Fibroblast of peridontal ligament (primary cell): ENCODE measurements around the gene PLCXD3.
A peak's percentile ranks its signal among the peaks of the same experiment; 100 is the strongest.
"Not testable (repeated sequence)": the region's sequence is repeated elsewhere in the genome, so short reads cannot be mapped to it uniquely, and the experiment has no call there.

Experiments used
- DNase-seq: peaks from one replicate; pipeline ENCODE4 v3.0.0-alpha.2; 2010; ENCODE audit errors: extremely low read depth

PLCXD3 gene

GRCh38 chr5:41349846-41350245, 160.6 kb downstream of the PLCXD3 start:
- DNase-seq, result no peak

- DNase-seq, result no peak
Observed at GRCh38 chr5:41347569-41347968, 162.8 kb downstream of the PLCXD3 start.

- peak; percentile 56 for DNase-seq
Observed at GRCh38 chr5:41346609-41347008, 163.8 kb downstream of the PLCXD3 start.

GRCh38 chr5:41345295-41345694, 165.1 kb downstream of the PLCXD3 start:
- no peak for DNase-seq

GRCh38 chr5:41339339-41339738, 171.1 kb downstream of the PLCXD3 start:
- DNase-seq, result no peak

GRCh38 chr5:41338136-41338675, 172.2 kb downstream of the PLCXD3 start:
- peak; percentile 34 for DNase-seq

- no peak for DNase-seq
Observed at GRCh38 chr5:41337724-41338123, 172.7 kb downstream of the PLCXD3 start.

- no peak for DNase-seq
Observed at GRCh38 chr5:41337216-41337615, 173.2 kb downstream of the PLCXD3 start.

- DNase-seq, result no peak
Observed at GRCh38 chr5:41336471-41336870, 173.9 kb downstream of the PLCXD3 start.

GRCh38 chr5:41335596-41336181, 174.7 kb downstream of the PLCXD3 start:
- no peak for DNase-seq

- no peak for DNase-seq
Observed at GRCh38 chr5:41334758-41335157, 175.6 kb downstream of the PLCXD3 start.

GRCh38 chr5:41334221-41334620, 176.2 kb downstream of the PLCXD3 start:
- no peak for DNase-seq

- peak; percentile 8 for DNase-seq
Observed at GRCh38 chr5:41325074-41325473, 185.3 kb downstream of the PLCXD3 start.

GRCh38 chr5:41322826-41323225, 187.6 kb downstream of the PLCXD3 start:
- not testable (repeated sequence) for DNase-seq

GRCh38 chr5:41312478-41313060, 197.8 kb downstream of the PLCXD3 start:
- no peak for DNase-seq

- DNase-seq, result no peak
Observed at GRCh38 chr5:41312066-41312465, 198.3 kb downstream of the PLCXD3 start.

GRCh38 chr5:41309275-41309674, 201.1 kb downstream of the PLCXD3 start:
- no peak for DNase-seq

- DNase-seq, result no peak
Observed at GRCh38 chr5:41306005-41306404, 204.4 kb downstream of the PLCXD3 start.

GRCh38 chr5:41305056-41305455, 205.3 kb downstream of the PLCXD3 start:
- no peak for DNase-seq

- DNase-seq, result no peak
Observed at GRCh38 chr5:41296066-41296465, 214.3 kb downstream of the PLCXD3 start.

GRCh38 chr5:41291323-41291722, 219.1 kb downstream of the PLCXD3 start:
- DNase-seq, result no peak

GRCh38 chr5:41290810-41291209, 219.6 kb downstream of the PLCXD3 start:
- no peak for DNase-seq

- no peak for DNase-seq
Observed at GRCh38 chr5:41289970-41290464, 220.4 kb downstream of the PLCXD3 start.
